Trophoblast cell (in vitro differentiated cells and primary cell): ENCODE measurements around the gene NECAB3.

Experiments used
- DNase-seq, 2 donors: peaks; one replicate each; pipeline ENCODE4 v3.0.0-alpha.2; 2016
- H2AFZ ChIP-seq: 2 replicates; pipeline ENCODE4 v1.6.1; 2013; ENCODE audit warnings: low read length, moderate library complexity, mild to moderate bottlenecking; ENCODE audit not compliant: insufficient read depth, poor library complexity
- H2AK5ac ChIP-seq: 2 replicates; pipeline ENCODE4 v1.6.1; 2013; ENCODE audit warnings: mild to moderate bottlenecking, low read length
- H2BK120ac ChIP-seq: 2 replicates; pipeline ENCODE4 v1.6.1; 2013; ENCODE audit warnings: low read length, mild to moderate bottlenecking, moderate library complexity; ENCODE audit not compliant: insufficient read depth, poor library complexity
- H2BK12ac ChIP-seq: 2 replicates; pipeline ENCODE4 v1.6.1; 2013; ENCODE audit warnings: mild to moderate bottlenecking, low read length, moderate library complexity
- H2BK5ac ChIP-seq: 2 replicates; pipeline ENCODE4 v1.6.1; 2013; ENCODE audit warnings: low read length, low read depth, moderate library complexity, mild to moderate bottlenecking; ENCODE audit not compliant: poor library complexity
- H3K14ac ChIP-seq: 2 replicates; pipeline ENCODE4 v1.6.1; 2013; ENCODE audit warnings: mild to moderate bottlenecking, low read length
- H3K18ac ChIP-seq: 2 replicates; pipeline ENCODE4 v1.6.1; 2013; ENCODE audit warnings: mild to moderate bottlenecking, low read length
- H3K23ac ChIP-seq: 2 replicates; pipeline ENCODE4 v1.6.1; 2013; ENCODE audit warnings: low read length
- H3K27ac ChIP-seq: 2 replicates; pipeline ENCODE4 v1.5.1; 2013; ENCODE audit warnings: low read depth, mild to moderate bottlenecking, inconsistent platforms, low read length, moderate library complexity
- H3K27me3 ChIP-seq: 2 replicates; pipeline ENCODE4 v1.6.1; 2013; ENCODE audit warnings: inconsistent platforms, mild to moderate bottlenecking, low read length, moderate library complexity; ENCODE audit not compliant: insufficient read depth
- H3K36me3 ChIP-seq, 2 experiments: 1 replicate in 1 of 2; 2 replicates in 1 of 2; pipeline ENCODE4 v1.6.1; 2013; ENCODE audit warnings: low read length in 2 of 2, mild to moderate bottlenecking in 2 of 2, moderate library complexity in 1 of 2; ENCODE audit not compliant: insufficient read depth in 2 of 2, control insufficient read depth in 1 of 2
- H3K4ac ChIP-seq: 2 replicates; pipeline ENCODE4 v1.6.1; 2013; ENCODE audit warnings: low read depth, mild to moderate bottlenecking, low read length, moderate library complexity
- H3K4me1 ChIP-seq, 2 experiments: 1 replicate in 1 of 2; 2 replicates in 1 of 2; pipeline ENCODE4 v1.6.1; 2013; ENCODE audit warnings: low read length in 2 of 2, mild to moderate bottlenecking in 2 of 2, moderate library complexity in 1 of 2; ENCODE audit not compliant: insufficient read depth in 2 of 2, control insufficient read depth in 1 of 2
- H3K4me2 ChIP-seq: 2 replicates; pipeline ENCODE4 v1.6.1; 2013; ENCODE audit warnings: inconsistent platforms, mild to moderate bottlenecking, low read length, moderate library complexity
- H3K4me3 ChIP-seq: 2 replicates; pipeline ENCODE4 v1.5.1; 2013; ENCODE audit warnings: mild to moderate bottlenecking, low read depth, low read length, inconsistent platforms
- H3K79me1 ChIP-seq: one replicate; pipeline ENCODE4 v1.6.1; 2013; ENCODE audit warnings: low read length
- H3K79me2 ChIP-seq: 2 replicates; pipeline ENCODE4 v1.6.1; 2013; ENCODE audit warnings: low read length, mild to moderate bottlenecking; ENCODE audit not compliant: control insufficient read depth, insufficient read depth, poor library complexity
- H3K9ac ChIP-seq: 2 replicates; pipeline ENCODE4 v1.6.1; 2013; ENCODE audit warnings: mild to moderate bottlenecking, low read length
- H3K9me3 ChIP-seq: 2 replicates; pipeline ENCODE4 v1.6.1; 2013; ENCODE audit warnings: low read depth, mild to moderate bottlenecking, control low read depth, inconsistent platforms, low read length; ENCODE audit not compliant: insufficient read depth
- H4K12ac ChIP-seq: 2 replicates; pipeline ENCODE4 v1.6.1; 2013; ENCODE audit warnings: low read depth, mild to moderate bottlenecking, low read length, moderate library complexity
- H4K8ac ChIP-seq: 2 replicates; pipeline ENCODE4 v1.6.1; 2013; ENCODE audit warnings: low read depth, mild to moderate bottlenecking, low read length, moderate library complexity
- H4K91ac ChIP-seq: one replicate; pipeline ENCODE4 v1.6.1; 2013; ENCODE audit warnings: low read depth, mild to moderate bottlenecking, low read length, moderate library complexity
- WGBS: extraction: QIAGEN DNeasy Blood & Tissue Kit; methylation state at CpG from one replicate; pipeline ENCODE4 v1.1.7; 2013; ENCODE audit warnings: missing lambda C conversion rate; ENCODE audit not compliant: insufficient read length, insufficient coverage; ENCODE audit errors: extremely low coverage; 5-methylcytosine and 5-hydroxymethylcytosine counted together

Gene NECAB3

GRCh38 chr20:33609504-33609903 is 64.7 kb downstream of the NECAB3 start:
- Histone ChIP-seq H3K18ac (no peak overlapping the region), H4K91ac (no peak overlapping the region), H2AFZ (no peak overlapping the region), H4K8ac (no peak overlapping the region), H4K12ac (no peak overlapping the region), H3K23ac (no peak overlapping the region), H3K4me1 (no peaks in the 10 kb centered on the region), H3K79me1 (no peaks in the 10 kb centered on the region), H2BK5ac (no peak overlapping the region), H3K4ac (no peak overlapping the region), H2BK120ac (no peak overlapping the region), H3K27ac (no peak overlapping the region), H3K27me3 (no peaks in the 10 kb centered on the region), H3K36me3 (peaks cover 3 to 10% of the 10 kb centered on the region in 2 experiments), H3K4me3 (no peak overlapping the region), H2BK12ac (no peak overlapping the region), H3K9ac (no peak overlapping the region), H3K79me2 (no peaks in the 10 kb centered on the region), H3K4me2 (no peak overlapping the region), H3K9me3 (no peaks in the 10 kb centered on the region), H3K14ac (no peak overlapping the region), H2AK5ac (no peak overlapping the region)
- DNase-seq, result no peak
- no CpG with 5 or more reads among the region's 2 CpGs for WGBS
